IPS-15b (cell line): ENCODE measurements around the gene CD81.

Source experiments
- H3K27me3 ChIP-seq: one replicate; pipeline ENCODE4 v1.6.1; 2013; ENCODE audit warnings: low read length; ENCODE audit not compliant: control insufficient read depth, insufficient read depth
- H3K36me3 ChIP-seq: one replicate; pipeline ENCODE4 v1.6.1; 2013; ENCODE audit warnings: low read length; ENCODE audit not compliant: control insufficient read depth, insufficient read depth
- H3K4me1 ChIP-seq: one replicate; pipeline ENCODE4 v1.6.1; 2013; ENCODE audit warnings: mild to moderate bottlenecking, low read length; ENCODE audit not compliant: control insufficient read depth, insufficient read depth
- H3K4me3 ChIP-seq: one replicate; pipeline ENCODE4 v1.5.1; 2013; ENCODE audit warnings: low read depth, low read length
- H3K9ac ChIP-seq: one replicate; pipeline ENCODE4 v1.6.1; 2013; ENCODE audit warnings: low read depth, mild to moderate bottlenecking, low read length
- H3K9me3 ChIP-seq: one replicate; pipeline ENCODE4 v1.6.1; 2013; ENCODE audit warnings: mild to moderate bottlenecking, low read length; ENCODE audit not compliant: control insufficient read depth, insufficient read depth

The CD81 gene

GRCh38 chr11:2415601-2416380 is 38.7 kb downstream of the CD81 start:
- H3K9me3 ChIP-seq = no peaks in the 10 kb centered on the region
- no peaks in the 10 kb centered on the region for H3K27me3 ChIP-seq
- no peak overlapping the region for H3K9ac ChIP-seq
- H3K36me3 ChIP-seq = no peaks in the 10 kb centered on the region
- H3K4me3 ChIP-seq = no peak overlapping the region
- no peaks in the 10 kb centered on the region for H3K4me1 ChIP-seq

DNA sequence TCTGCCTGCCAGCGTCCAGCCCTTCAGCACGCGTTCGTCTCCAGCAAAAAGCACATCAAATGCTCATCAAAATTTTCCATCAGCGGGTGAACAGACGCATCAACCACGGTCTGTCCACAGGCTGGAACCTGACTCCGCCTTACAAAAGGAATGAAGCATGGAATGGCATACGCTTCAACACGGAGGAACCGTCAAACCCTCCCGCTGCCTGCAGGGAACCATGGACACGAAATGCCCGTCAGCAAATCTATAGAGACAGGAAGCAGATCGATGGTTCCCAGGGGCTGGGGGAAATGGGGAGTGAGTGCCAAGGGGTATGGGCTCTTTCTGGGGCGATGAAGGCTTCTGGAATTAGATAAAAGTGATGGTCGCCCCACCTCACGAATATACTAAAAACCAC is 39.7 kb downstream of the CD81 start:
- Histone ChIP-seq H3K27me3 (no peaks in the 10 kb centered on the region), H3K4me1 (no peaks in the 10 kb centered on the region), H3K36me3 (no peaks in the 10 kb centered on the region), H3K9me3 (no peaks in the 10 kb centered on the region), H3K9ac (no peak overlapping the region), H3K4me3 (no peak overlapping the region)

- H3K9ac ChIP-seq = no peak overlapping the region
- no peaks in the 10 kb centered on the region for H3K36me3 ChIP-seq
- no peak overlapping the region for H3K4me3 ChIP-seq
- no peaks in the 10 kb centered on the region for H3K4me1 ChIP-seq
- H3K9me3 ChIP-seq = no peaks in the 10 kb centered on the region
- H3K27me3 ChIP-seq = no peaks in the 10 kb centered on the region
Observed at GRCh38 chr11:2417856-2418692, 41.0 kb downstream of the CD81 start.

- H3K27me3 ChIP-seq = no peaks in the 10 kb centered on the region
- no peaks in the 10 kb centered on the region for H3K4me1 ChIP-seq
- no peak overlapping the region for H3K9ac ChIP-seq
- no peak overlapping the region for H3K4me3 ChIP-seq
- no peaks in the 10 kb centered on the region for H3K36me3 ChIP-seq
- H3K9me3 ChIP-seq = no peaks in the 10 kb centered on the region
Observed at GRCh38 chr11:2418693-2419360, 41.7 kb downstream of the CD81 start.

DNA sequence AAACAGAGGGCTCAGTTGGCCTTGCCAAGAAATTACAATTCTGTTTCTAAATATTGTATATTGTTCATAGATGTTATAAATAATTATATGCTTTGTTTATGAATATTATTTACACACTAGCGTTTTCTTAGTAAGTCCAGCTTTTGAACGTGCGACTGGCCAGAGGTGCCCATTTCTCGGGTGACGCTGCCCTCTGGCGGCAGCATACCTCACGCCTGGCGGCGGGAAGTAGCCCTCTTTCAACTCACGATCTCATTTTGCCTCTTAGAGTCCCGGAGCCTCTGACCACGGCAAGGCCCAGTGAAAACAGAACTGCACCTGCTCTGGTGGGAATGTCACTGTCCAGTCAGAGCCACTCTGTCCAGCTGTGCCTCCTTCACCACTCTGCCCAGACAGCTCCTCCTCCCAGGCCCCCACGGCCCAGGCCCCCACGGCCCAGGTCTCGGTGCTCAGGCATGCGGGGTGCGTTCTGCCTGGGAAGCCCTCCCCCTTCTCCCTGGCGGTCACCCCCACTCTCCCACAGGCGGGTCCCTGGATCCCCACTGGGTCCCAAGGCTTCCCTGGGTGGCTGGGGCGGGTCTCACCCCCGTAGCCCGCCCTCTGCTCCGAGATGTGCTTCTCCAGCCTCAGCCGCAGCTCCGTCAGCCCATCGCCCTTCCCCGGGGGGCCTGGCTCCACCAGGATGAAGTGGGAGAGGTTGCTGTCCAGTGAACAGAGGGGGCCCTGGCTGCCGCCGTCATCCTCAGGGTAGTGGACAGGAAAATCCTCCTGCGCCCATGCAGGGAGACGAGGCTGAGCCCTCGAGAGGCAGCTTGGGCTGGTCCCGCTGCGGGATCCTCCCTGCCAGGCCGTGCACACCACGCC is 42.8 kb downstream of the CD81 start:
- Histone ChIP-seq H3K4me1 (no peaks in the 10 kb centered on the region), H3K36me3 (no peaks in the 10 kb centered on the region), H3K9me3 (no peaks in the 10 kb centered on the region), H3K4me3 (no peak overlapping the region), H3K9ac (no peak overlapping the region), H3K27me3 (no peaks in the 10 kb centered on the region)

DNA sequence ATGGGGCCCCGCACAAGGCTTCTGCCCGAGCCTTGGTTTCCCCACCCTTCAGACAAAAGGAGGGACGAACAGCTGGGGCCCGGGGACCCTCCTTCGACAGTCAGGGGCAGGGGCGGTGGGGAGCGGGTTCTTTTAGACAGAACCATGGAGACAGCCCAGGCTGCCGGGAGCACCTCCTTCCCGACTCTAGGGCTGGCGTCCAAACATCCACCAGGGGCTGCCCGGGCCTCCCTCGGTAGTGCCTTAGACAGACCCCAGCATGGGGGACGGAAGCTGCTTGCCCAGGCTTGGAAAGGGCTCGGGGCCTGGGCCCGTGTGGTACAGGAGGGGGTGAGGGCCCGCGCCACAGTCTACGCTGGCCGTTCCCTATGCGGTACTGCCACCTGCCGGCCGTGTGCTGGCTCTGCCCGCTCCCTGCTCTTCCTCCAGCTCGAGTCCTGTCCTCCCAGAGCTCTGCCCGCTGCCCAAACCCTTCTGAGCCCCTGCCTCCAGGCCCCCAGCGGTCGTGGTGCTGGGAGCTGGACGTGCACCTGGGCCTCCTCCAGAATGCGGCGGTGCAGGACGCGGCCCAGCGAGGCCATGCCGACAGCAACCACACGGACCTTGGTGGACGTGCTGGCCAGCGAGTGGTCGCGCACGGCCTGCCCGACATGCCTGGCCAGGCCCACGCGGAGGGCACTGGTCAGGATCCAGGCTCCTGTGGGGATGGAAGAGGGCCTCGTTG is 43.6 kb downstream of the CD81 start:
- Histone ChIP-seq H3K9ac (no peak overlapping the region), H3K4me3 (no peak overlapping the region), H3K4me1 (no peaks in the 10 kb centered on the region), H3K9me3 (no peaks in the 10 kb centered on the region), H3K27me3 (no peaks in the 10 kb centered on the region), H3K36me3 (no peaks in the 10 kb centered on the region)

- Histone ChIP-seq H3K36me3 (no peaks in the 10 kb centered on the region), H3K4me1 (no peaks in the 10 kb centered on the region), H3K27me3 (no peaks in the 10 kb centered on the region), H3K9ac (no peak overlapping the region), H3K4me3 (no peak overlapping the region), H3K9me3 (no peaks in the 10 kb centered on the region)
Observed at GRCh38 chr11:2421226-2421994, 44.3 kb downstream of the CD81 start.

- Histone ChIP-seq H3K36me3 (no peaks in the 10 kb centered on the region), H3K4me1 (no peaks in the 10 kb centered on the region), H3K9me3 (no peaks in the 10 kb centered on the region), H3K9ac (no peak overlapping the region), H3K4me3 (no peak overlapping the region), H3K27me3 (no peaks in the 10 kb centered on the region)
Observed at GRCh38 chr11:2421996-2422395, 44.9 kb downstream of the CD81 start.

DNA sequence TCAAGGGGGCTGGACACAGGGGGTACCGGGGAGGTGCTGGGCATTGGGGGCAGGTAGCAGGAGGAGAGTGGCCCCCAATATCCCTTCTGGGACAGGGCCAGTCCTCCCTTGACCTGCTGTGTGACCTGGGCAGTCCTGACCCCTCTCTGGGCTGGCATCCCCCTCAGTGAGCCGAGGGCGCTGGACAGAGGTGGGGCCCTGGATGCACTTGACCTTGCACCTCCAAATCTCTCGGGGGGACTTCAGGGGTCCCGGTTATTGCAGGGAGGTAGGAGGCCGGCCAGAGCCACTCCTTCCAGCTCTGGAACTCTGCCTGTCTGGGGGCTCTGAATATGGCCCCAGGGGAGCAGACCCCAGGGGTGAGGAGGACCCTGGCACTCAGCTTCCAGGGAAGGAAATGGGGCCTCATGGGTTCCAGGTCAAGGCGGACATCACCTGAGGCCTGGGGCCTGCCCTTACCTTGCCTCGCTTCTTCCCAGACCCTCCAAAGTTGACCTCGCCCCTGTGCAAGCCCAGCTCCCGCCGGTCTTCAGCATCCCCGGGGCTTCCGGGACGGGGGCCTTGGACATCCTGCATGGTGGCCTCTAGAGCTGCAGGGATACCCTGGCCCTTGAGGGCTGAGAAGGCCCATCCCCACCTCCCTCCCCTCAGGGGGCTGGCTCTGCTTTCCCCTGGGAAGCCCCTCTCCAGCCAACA is 45.5 kb downstream of the CD81 start:
- Histone ChIP-seq H3K27me3 (no peaks in the 10 kb centered on the region), H3K9ac (no peak overlapping the region), H3K4me3 (no peak overlapping the region), H3K36me3 (no peaks in the 10 kb centered on the region), H3K4me1 (no peaks in the 10 kb centered on the region), H3K9me3 (no peaks in the 10 kb centered on the region)
